Kidney epithelial cell (primary cell): Measurements from ENCODE around the gene RLN3. TPM values are rescaled to one million over a fixed set of nuclear protein-coding genes. Genes with fewer than 3 reads are reported as not detected.
A peak's percentile ranks its signal among the peaks of the same experiment; 100 is the strongest.
"Not testable (repeated sequence)": the region's sequence is repeated elsewhere in the genome, so short reads cannot be mapped to it uniquely, and the experiment has no call there.

Experiments
- DNase-seq: peaks from one replicate; pipeline ENCODE4 v3.0.0-alpha.2; 2010; ENCODE audit warnings: low read depth
- H3K27me3 ChIP-seq: 2 replicates; pipeline ENCODE4 v1.6.0; 2011; ENCODE audit warnings: low read length; ENCODE audit not compliant: control insufficient read depth, insufficient read depth
- H3K36me3 ChIP-seq: 2 replicates; pipeline ENCODE4 v1.5.1; 2011; ENCODE audit warnings: low read length; ENCODE audit not compliant: control insufficient read depth, insufficient read depth
- H3K4me3 ChIP-seq: 2 replicates; pipeline ENCODE4 v1.5.1; 2011; ENCODE audit warnings: low read depth, mild to moderate bottlenecking, control low read depth, low read length
- total RNA-seq: library from RNA; depleted of rRNA; stranded (reverse); fragments of >200 nt; gene quantifications from 2 replicates; pipeline ENCODE4 v1.2.3, GENCODE V29; 2015
- TF ChIP-seq, protein P1 (sequence below): IDR thresholded peaks from 2 replicates; pipeline ENCODE4 v1.5.1; 2011; ENCODE audit warnings: mild to moderate bottlenecking, moderate library complexity, low read length, control low read depth, inconsistent platforms; ENCODE audit not compliant: insufficient read depth, poor library complexity, severe bottlenecking

Gene RLN3
- total RNA-seq, 1 donor from 2014 or later, result not detected

DNA sequence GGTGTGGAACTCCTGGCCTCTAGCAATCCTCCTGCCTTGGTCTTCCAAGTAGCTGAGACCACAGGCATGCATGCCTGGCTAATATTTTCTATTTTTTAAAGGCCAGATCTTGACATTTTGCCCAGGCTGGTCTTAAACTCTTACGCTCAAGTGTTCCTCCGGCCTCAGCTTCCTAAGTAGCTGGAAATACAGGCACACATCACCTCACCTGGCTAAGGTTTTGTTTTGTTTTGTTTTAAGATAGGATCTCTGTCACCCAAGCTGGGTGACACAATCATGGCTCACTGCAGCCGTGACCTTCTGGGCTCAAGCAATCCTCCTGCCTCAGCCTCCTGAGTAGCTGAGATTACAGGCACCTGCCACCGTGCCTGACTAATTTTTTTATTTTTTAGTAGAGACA, 5.5 kb upstream of the RLN3 start:
- Histone ChIP-seq H3K36me3 (no peaks in the 10 kb centered on the region), H3K4me3 (no peak overlapping the region), H3K27me3 (no peaks in the 10 kb centered on the region)
- TF ChIP-seq, protein P1, sequence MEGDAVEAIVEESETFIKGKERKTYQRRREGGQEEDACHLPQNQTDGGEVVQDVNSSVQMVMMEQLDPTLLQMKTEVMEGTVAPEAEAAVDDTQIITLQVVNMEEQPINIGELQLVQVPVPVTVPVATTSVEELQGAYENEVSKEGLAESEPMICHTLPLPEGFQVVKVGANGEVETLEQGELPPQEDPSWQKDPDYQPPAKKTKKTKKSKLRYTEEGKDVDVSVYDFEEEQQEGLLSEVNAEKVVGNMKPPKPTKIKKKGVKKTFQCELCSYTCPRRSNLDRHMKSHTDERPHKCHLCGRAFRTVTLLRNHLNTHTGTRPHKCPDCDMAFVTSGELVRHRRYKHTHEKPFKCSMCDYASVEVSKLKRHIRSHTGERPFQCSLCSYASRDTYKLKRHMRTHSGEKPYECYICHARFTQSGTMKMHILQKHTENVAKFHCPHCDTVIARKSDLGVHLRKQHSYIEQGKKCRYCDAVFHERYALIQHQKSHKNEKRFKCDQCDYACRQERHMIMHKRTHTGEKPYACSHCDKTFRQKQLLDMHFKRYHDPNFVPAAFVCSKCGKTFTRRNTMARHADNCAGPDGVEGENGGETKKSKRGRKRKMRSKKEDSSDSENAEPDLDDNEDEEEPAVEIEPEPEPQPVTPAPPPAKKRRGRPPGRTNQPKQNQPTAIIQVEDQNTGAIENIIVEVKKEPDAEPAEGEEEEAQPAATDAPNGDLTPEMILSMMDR, result no peak
- no peak for DNase-seq

DNA sequence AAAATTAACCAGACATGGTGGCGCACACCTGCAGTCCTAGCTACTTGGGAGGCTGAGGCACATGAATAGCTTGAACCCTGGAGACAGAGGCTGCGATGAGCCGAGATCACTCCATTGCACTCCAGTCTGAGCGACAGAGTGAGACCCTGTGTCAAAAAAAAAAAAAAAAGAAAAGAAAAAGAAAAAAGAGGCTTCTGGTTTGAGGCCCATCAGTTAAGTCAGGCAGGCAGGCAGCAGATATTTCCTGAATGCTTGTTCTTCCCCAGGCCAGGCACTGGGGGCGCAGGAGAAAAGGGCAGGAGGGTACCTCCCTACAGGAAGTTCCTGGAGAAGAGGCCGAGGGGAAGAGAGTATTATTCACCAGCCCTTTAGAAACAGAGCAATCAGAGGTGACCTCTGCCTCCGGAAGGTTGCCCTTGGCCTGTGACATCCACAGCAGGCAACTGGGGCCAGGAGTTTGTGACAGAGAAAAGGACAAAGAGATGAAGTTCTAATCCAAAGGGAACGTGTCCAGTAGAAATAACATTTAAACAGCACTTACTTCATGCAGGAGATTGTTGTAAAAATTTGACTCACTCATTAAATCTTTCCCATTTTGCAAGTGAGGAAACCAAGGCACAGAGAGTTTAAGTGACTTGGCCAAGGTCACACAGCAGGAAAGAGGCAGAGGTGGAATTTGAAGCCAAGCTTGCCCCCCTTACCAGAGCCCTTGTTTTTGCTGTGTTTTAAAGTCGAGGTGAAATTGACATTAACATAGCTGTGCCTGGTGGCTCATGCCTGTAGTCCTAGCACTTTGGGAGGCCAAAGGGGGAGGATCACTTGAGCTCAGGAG, 4.3 kb upstream of the RLN3 start:
- DNase-seq, result no peak
- H3K4me3 ChIP-seq, result no peak overlapping the region
- H3K36me3 ChIP-seq, result no peaks in the 10 kb centered on the region
- TF ChIP-seq, protein P1, result peak; percentile 64
- peaks cover 5% of the 10 kb centered on the region for H3K27me3 ChIP-seq

GRCh38 chr19:14026652-14027192, 1.2 kb upstream of the RLN3 start:
- H3K27me3 ChIP-seq, H3K36me3 ChIP-seq, H3K4me3 ChIP-seq, DNase-seq: not testable (repeated sequence)

GRCh38 chr19:14028901-14029300, 953 bp downstream of the RLN3 start:
- DNase-seq, result no peak
- H3K36me3 ChIP-seq, result no peaks in the 10 kb centered on the region
- H3K27me3 ChIP-seq, result peaks cover 8% of the 10 kb centered on the region
- no peak overlapping the region for H3K4me3 ChIP-seq
- TF ChIP-seq, protein P1, result no peak

GRCh38 chr19:14030997-14031718, 3.2 kb downstream of the RLN3 start:
- DNase-seq, result no peak
- Histone ChIP-seq H3K36me3 (no peaks in the 10 kb centered on the region), H3K4me3 (peak overlapping the region; percentile 50), H3K27me3 (peaks cover 8% of the 10 kb centered on the region)
- TF ChIP-seq, protein P1, result no peak

- TF ChIP-seq, protein P1, result peak; percentile 87
- DNase-seq, result no peak
- H3K4me3 ChIP-seq, result peak within 1 kb of the TSS; percentile 50
Measured at GRCh38 chr19:14031719-14032480, 4.0 kb downstream of the RLN3 start, which contains the start of gene IL27RA. Gene IL27RA, plus strand, starts transcription at chr19:14031762. Its CDS starts 111 bp downstream, at chr19:14031873.

More at GRCh38 chr19:14031719-14032480, 4.0 kb downstream of the RLN3 start, which contains the start of gene IL27RA:
- Histone ChIP-seq H3K27me3 (peaks cover 8% of the 10 kb centered on the region), H3K36me3 (no peaks in the 10 kb centered on the region)
